Lower leg skin (tissue), 3 donors: ENCODE data around the gene SAFB.

ENCODE experiments used
- CTCF ChIP-seq, 3 donors: fragments of 450-650 bp; IDR thresholded peaks; one replicate each; pipeline ENCODE4 v1.5.1; 2016; ENCODE audit warnings: antibody characterized with exemption in 3 of 3, mild to moderate bottlenecking in 3 of 3, moderate library complexity in 2 of 3
- POLR2A ChIP-seq, 2 donors: fragments of 450-650 bp; IDR thresholded peaks; one replicate each; pipeline ENCODE4 v1.6.1; 2016 to 2017; ENCODE audit warnings: antibody characterized with exemption in 2 of 2, mild to moderate bottlenecking in 1 of 2, moderate library complexity in 1 of 2

GRCh38 chr19:5707576-5708575 lies 85.0 kb downstream of the SAFB start:
- TF ChIP-seq CTCF (IDR thresholded peaks at IDR 0.05) = no peak
- TF ChIP-seq POLR2A (IDR thresholded peaks at IDR 0.05) = no peak
